HG03139 (cell line): ENCODE measurements around the gene C11orf21.
"Not testable (repeated sequence)": the region's sequence is repeated elsewhere in the genome, so short reads cannot be mapped to it uniquely, and the experiment has no call there.

ENCODE experiments used
- ATAC-seq: cut with Tn5 transposase; IDR thresholded peaks from one replicate; pipeline ENCODE4 v1.9.1; 2021; ENCODE audit not compliant: unreplicated experiment

The C11orf21 gene

GRCh38 chr11:2301631-2302305, at the start of gene C11orf21, which contains the start of gene TSPAN32:
C11orf21 (minus strand) TSS chr11:2301918; CDS start chr11:2301808, 110 bp downstream.
TSPAN32 (plus strand) TSS chr11:2302013; CDS start chr11:2302150, 137 bp downstream.
- ATAC-seq = no peak

GRCh38 chr11:2348986-2349385, 47.3 kb upstream of the C11orf21 start:
- no peak for ATAC-seq

GRCh38 chr11:2347308-2347830, 45.7 kb upstream of the C11orf21 start:
- no peak for ATAC-seq

DNA sequence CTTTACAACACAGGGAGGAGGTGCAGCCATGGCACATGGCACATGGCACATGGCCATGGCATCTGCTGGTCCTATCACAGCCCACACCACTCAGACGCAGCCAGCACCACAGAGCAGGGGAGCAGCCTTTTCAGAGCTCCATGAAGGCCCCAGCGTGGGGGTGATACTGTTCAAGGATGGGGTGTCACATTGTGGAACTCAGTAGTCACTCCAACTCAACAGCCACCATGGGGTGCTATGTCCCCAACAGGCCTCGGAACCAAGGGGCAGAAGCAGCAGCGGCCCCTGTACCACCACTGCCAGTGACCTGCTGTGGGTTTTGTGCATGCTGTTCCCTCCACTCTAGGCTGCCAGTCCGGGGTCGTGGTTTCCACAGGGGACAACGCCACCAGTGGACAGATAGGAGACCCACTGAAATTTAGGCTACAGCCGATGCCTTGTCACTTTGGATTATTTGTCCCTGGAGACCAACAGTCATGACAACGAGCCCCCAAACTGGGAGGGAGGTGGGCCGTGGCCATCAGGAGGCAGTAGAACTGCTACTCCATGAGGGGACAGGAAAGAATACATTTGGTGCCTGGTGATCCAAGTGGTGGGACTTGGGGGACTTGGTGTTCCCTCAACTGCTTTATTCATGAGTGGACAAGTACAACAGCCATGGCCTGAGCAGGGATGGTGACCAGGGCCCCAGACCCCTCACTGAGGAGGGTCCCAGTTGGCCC, 45.0 kb upstream of the C11orf21 start:
- no peak for ATAC-seq

DNA sequence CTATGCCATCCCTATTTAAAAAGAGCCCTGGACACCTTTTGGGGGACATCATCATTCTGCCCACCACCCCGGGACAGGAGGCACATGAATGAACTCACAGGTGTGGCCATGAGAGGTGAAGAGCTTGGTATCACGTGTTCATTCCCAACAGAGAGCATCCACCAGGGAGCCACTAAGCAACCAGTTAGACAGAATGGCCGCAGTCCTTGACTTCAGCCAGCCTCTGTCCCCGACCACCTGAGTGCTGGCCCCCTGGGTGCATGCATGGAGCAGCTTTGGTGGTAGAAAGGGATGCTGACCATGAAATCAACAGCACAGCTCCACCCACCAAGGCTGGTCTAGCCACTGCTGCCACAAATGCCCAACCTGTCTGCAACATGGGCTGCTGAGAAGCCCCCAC, 44.3 kb upstream of the C11orf21 start:
- ATAC-seq = no peak

- ATAC-seq = no peak
Observed at GRCh38 chr11:2345050-2345449, 43.3 kb upstream of the C11orf21 start.

GRCh38 chr11:2343502-2343901, 41.8 kb upstream of the C11orf21 start:
- ATAC-seq = no peak

- no peak for ATAC-seq
Observed at GRCh38 chr11:2342981-2343380, 41.3 kb upstream of the C11orf21 start.

DNA sequence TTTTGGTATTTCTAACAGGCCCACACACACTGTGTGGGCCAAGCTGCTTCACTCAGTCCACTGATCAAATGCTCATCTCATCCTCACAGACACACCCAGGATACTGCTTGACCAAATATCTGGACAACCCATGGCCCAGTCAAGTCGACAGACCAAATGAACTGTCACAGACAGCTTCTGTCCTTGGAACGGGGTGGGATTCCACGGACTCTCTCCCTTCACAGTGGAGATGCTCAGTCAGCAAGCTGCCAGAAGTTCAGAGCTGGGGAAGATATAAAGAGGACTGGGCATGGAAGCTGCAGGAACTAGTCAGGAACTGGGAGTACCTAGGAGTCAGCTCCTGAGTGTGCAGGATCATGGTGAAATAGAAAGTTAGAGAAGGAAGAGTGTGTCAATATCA, 40.8 kb upstream of the C11orf21 start:
- no peak for ATAC-seq

DNA sequence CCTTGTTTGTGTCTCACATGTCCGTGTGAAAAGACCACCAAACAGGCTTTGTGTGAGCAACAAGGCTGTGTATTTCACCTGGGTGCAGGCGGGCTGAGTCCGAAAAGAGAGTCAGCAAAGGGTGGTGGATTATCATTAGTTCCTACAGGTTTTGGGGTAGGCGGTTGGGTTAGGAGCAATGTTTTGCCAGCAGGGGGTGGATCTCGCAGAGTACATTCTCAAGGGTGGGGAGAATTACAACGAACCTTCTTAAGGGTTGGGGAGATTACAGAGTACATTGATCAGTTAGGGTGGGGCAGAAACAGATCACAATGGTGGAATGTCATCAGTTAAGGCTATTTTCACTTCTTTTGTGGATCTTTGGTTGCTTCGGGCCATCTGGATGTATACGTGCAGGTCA, 37.0 kb upstream of the C11orf21 start:
- not testable (repeated sequence) for ATAC-seq

DNA sequence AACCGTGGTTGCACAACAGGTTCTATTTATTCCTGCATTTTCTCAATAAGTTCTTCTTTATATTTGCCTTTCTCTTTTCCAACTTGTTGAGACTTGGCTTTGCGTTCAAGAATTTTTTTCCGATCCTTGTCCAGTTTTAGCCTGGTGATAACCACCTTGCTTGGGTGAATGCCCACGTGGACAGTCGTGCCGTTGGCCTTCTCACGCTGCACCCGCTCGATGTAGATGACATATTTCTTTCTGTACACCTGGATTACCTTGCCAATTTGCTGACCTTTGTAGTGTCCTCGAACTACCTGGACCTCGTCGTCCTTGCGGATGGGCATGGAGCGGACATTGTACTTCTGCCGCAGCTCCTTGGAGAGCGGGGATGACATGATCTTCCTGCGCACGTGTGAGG, 33.6 kb upstream of the C11orf21 start:
- ATAC-seq = not testable (repeated sequence)

DNA sequence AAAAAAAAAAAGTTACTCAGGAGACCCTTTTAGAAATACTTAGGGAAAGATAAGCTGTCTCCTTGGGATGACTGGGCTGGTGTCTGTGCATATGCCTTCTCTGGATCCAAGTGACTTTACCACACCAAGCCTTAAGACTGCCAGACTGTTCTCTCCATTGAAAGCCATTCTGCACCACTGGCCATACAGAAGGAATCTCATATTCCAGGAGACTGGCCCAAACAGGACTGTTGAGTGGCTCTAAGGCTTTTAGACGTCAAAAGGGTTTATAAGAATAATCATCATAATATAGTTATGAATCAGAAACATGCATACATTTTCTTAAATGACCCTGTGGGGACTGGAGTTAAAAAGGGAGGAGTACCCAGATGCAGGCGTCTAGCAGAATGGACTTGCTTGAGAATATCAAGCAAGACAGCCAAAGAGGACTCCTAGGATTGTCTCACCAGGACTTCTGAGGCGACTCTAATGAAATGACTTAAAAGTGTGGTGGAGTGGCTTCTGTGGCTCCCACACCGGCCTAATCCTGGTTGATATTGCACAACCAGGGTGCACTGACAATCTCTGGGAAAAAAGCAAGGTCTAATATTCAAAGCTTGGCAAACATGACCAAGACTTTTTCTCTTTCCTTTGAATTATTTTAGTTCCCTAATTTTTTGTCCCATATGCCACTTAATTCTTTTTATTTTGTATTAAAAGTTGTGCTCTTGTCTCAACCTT, 31.9 kb upstream of the C11orf21 start:
- not testable (repeated sequence) for ATAC-seq

DNA sequence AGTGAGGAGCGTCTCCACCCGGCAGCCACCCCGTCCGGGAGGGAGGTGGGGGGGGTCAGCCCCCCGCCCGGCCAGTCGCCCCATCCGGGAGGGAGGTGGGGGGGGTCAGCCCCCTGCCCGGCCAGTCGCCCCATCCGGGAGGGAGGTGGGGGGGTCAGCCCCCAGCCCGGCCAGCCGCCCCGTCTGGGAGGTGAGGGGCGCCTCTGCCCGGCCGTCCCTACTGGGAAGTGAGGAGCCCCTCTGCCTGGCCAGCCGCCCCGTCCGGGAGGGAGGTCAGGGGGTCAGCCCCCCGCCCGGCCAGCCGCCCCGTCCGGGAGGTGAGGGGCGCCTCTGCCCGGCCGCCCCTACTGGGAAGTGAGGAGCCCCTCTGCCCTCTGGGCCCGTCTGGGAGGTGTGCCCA, 30.9 kb upstream of the C11orf21 start:
- not testable (repeated sequence) for ATAC-seq

DNA sequence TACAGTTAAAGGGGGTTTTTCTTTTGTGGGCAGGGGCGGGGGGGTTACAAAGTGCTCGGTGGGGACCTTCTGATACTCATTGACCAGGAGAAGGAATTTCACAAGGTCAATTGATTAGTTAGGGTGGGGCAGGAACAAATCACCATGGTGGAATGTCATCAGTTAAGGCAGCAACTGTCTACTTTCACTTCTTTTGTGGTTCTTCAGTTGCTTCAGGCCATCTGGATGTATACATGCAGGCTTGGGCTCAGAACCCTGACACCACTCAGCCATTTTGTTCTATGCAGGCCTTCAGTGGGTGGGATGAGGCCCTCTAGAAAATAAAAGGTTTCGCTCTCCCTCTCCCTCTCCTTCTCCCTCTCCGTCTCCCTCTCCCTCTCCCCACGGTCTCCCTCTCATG, 29.7 kb upstream of the C11orf21 start:
- ATAC-seq = no peak

- no peak for ATAC-seq
Observed at GRCh38 chr11:2330696-2331095, 29.0 kb upstream of the C11orf21 start.

DNA sequence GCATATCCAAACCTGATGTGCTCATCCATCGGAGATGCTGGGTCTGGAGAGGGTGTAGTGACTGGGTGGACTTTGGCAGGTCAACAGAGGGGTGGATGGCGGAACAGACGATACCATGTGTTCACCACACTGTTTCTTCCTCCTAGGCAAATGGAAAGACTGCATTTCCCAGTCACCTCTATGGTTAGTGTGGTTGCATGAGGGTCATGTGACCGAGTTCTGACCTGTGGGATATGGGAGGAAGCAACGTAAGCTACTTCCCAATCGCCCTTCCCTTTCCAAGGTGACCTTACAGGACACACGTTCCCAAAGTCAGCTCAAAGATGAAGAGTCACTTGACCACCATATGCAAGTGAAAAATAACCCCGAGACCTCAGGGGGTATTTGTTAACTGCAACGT, 27.8 kb upstream of the C11orf21 start:
- no peak for ATAC-seq

DNA sequence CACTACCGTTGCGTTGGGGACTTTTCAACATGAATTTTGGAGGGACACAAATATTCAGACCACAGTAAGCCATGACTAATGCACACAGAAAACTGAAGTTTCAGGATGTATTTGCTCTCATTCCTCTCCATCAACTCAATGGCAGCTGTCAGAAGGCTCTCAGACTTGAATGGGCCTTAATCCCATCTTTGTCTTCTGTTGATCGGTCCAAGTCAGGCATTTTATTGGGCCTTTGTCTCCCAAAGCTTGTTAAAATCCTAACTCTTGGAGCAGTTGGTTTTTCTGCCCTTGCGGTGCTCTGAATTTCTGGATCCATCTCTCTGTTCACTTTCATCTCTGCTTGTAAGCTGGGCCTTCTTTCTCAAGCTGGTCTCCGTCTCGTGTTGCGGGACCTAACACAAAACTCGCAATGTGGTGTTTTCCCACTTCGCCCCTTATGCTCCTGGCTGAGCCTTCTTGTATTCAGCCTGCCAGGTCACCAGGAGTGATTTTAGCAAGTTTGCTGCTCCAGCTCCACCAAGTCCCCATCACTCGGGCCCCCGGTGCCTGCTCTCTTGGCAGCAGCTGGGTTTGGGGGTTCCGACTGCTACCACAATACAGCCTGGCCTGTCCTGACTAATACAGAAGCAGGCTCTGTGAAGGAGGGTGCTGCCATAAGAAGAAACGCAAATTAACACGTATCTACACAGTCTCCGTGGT, 27.1 kb upstream of the C11orf21 start:
- ATAC-seq = no peak

DNA sequence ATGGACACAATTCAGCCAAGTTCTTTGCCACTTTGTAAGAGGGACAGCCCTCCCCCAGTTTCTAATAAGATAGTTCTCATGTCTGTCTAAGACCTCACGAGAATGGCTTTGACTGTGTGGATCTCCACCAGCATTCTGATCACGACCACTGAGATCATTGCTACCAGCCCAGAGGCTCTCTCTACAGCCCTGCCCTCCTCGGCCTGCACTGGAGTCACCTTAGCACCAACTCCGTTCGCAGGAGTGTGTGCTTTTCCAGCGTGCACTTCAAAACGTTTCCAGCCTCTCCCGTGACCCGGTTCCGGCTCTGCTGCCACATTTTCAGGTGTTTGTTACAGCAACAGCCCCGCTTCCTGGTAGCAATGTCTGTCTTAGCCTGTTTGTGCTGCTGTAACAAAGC, 26.3 kb upstream of the C11orf21 start:
- no peak for ATAC-seq

DNA sequence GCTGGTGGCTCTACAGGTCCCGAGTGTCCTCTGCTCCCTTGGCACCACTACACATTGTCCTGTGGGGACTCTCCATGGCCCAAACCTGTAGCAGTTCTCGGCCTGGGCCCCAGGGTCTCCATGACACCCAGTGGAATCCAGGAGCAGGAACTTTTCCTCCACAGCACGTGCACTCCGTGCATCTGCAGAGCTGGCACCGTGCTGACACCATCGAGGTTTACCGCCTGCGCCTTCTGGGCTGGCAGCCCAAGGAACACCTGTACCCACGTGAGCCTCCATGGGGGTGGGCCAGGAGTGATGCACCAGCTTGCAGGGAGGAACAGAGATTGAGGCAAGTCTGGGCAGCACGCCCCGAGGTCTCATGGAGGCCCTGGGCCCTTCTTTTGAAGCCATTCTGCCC, 25.3 kb upstream of the C11orf21 start:
- ATAC-seq = no peak

- no peak for ATAC-seq
Observed at GRCh38 chr11:2325719-2326118, 24.0 kb upstream of the C11orf21 start.

GRCh38 chr11:2325123-2325522, 23.4 kb upstream of the C11orf21 start:
- ATAC-seq = no peak
